Tibial artery (tissue), 4 donors: ENCODE results near the gene HPGDS.
A peak's percentile ranks its signal among the peaks of the same experiment; 100 is the strongest.
"Not testable (repeated sequence)": the region's sequence is repeated elsewhere in the genome, so short reads cannot be mapped to it uniquely, and the experiment has no call there.

ENCODE experiments used
- DNase-seq, 2 donors: peaks; one replicate each; pipeline ENCODE4 v3.0.0-alpha.2; 2019
- H3K27ac ChIP-seq, 2 donors: fragments of 200-600 bp; sonication (generic) in 1 of 2; 1 replicate in 1 of 2; 2 replicates in 1 of 2; pipeline ENCODE4 v1.5.1; 2018 to 2019; ENCODE audit warnings: mild to moderate bottlenecking in 1 of 2
- H3K27me3 ChIP-seq, 2 donors: fragments of 200-600 bp; sonication (generic) in 1 of 2; one replicate each; pipeline versions ENCODE4 v1.5.1 to v1.6.0; 2016 to 2019
- H3K36me3 ChIP-seq, 3 donors: fragments of 200-600 bp; sonication (generic) in 2 of 3; one replicate each; pipeline ENCODE4 v1.5.1; 2016 to 2019; ENCODE audit warnings: mild to moderate bottlenecking in 2 of 3
- H3K4me1 ChIP-seq, 4 donors: fragments of 200-600 bp; sonication (generic) in 2 of 4; 1 replicate in 3 of 4; 2 replicates in 1 of 4; pipeline ENCODE4 v1.5.1; 2016 to 2019
- H3K4me3 ChIP-seq, 2 donors: fragments of 200-600 bp; sonication (generic) in 1 of 2; 1 replicate in 1 of 2; 2 replicates in 1 of 2; pipeline ENCODE4 v1.5.1; 2018 to 2019; ENCODE audit warnings: mild to moderate bottlenecking in 2 of 2
- H3K9me3 ChIP-seq, 3 donors: fragments of 200-600 bp; sonication (generic) in 1 of 3; one replicate each; pipeline ENCODE4 v1.5.1; 2016 to 2019
- intact Hi-C: fragments of 100-400 bp; cut with DNase I; formaldehyde crosslinking; loops from one replicate; pipeline ENCODE4 v1.15.0; 2023; ENCODE audit warnings: low total_unique reads
- TF ChIP-seq, protein P1 (sequence below), 2 experiments: fragments of 200-600 bp in 1 of 2; fragments of 450-650 bp in 1 of 2; IDR thresholded peaks; one replicate each; pipeline ENCODE4 v1.5.1; 2017 to 2019; ENCODE audit warnings: antibody characterized with exemption in 2 of 2, mild to moderate bottlenecking in 1 of 2, moderate library complexity in 1 of 2

Gene HPGDS

DNA sequence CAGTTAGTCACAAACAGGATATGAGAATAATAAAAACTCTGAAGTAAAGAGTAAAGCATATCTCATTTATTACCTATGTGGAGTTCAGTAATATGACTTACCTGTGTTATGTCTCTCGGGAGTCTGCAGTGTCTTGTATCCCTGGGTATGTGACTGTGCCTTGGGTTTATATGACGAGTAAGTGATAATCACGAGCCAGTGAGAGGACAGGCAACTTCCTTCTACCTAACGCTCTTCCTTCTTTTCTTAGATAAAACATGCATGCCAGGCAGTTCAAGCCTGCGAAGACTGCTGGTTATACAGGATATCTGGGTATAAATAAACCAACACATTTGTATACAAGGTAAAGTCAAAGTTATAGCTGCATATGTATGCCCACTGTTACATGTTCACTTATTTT, at the start of gene HPGDS:
Gene HPGDS, minus strand, starts transcription at position 143 of the 400 bp plus-strand sequence. CDS start 8,207 bp downstream, outside the sequence.
- intact Hi-C loops, result no loop called here
- Histone ChIP-seq H3K36me3 (no peaks in the 10 kb centered on the region), H3K27ac (no peak within 1 kb of the TSS), H3K4me3 (no peak within 1 kb of the TSS), H3K9me3 (no peaks in the 10 kb centered on the region), H3K27me3 (no peaks in the 10 kb centered on the region), H3K4me1 (no peaks in the 10 kb centered on the region)
- no peak for DNase-seq
- TF ChIP-seq, protein P1, sequence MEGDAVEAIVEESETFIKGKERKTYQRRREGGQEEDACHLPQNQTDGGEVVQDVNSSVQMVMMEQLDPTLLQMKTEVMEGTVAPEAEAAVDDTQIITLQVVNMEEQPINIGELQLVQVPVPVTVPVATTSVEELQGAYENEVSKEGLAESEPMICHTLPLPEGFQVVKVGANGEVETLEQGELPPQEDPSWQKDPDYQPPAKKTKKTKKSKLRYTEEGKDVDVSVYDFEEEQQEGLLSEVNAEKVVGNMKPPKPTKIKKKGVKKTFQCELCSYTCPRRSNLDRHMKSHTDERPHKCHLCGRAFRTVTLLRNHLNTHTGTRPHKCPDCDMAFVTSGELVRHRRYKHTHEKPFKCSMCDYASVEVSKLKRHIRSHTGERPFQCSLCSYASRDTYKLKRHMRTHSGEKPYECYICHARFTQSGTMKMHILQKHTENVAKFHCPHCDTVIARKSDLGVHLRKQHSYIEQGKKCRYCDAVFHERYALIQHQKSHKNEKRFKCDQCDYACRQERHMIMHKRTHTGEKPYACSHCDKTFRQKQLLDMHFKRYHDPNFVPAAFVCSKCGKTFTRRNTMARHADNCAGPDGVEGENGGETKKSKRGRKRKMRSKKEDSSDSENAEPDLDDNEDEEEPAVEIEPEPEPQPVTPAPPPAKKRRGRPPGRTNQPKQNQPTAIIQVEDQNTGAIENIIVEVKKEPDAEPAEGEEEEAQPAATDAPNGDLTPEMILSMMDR (IDR thresholded peaks at IDR 0.05), result no peak

GRCh38 chr4:94390804-94391410, 48.3 kb upstream of the HPGDS start:
- intact Hi-C loops, result no loop called here
- no peak for DNase-seq

GRCh38 chr4:94389595-94390267, 47.1 kb upstream of the HPGDS start:
- Histone ChIP-seq H3K4me1 (no peaks in the 10 kb centered on the region), H3K27me3 (no peaks in the 10 kb centered on the region), H3K4me3 (no peak overlapping the region), H3K36me3 (no peaks in the 10 kb centered on the region), H3K27ac (no peak overlapping the region), H3K9me3 (no peaks in the 10 kb centered on the region)
- no peak for DNase-seq
- intact Hi-C loops, result no loop called here
- TF ChIP-seq, protein P1 (IDR thresholded peaks at IDR 0.05), result no peak

More at GRCh38 chr4:94390804-94391410, 48.3 kb upstream of the HPGDS start:
- H3K4me3 ChIP-seq, result no peak overlapping the region
- no peaks in the 10 kb centered on the region for H3K4me1 ChIP-seq
- TF ChIP-seq, protein P1 (IDR thresholded peaks at IDR 0.05), result peak; percentile 15 to 23
- H3K27ac ChIP-seq, result no peak overlapping the region
- H3K36me3 ChIP-seq, result no peaks in the 10 kb centered on the region
- no peaks in the 10 kb centered on the region for H3K9me3 ChIP-seq
- H3K27me3 ChIP-seq, result no peaks in the 10 kb centered on the region

- H3K4me3 ChIP-seq, H3K4me1 ChIP-seq, H3K36me3 ChIP-seq, H3K27me3 ChIP-seq, intact Hi-C loops, H3K27ac ChIP-seq, DNase-seq, H3K9me3 ChIP-seq: not testable (repeated sequence)
Observed at GRCh38 chr4:94387965-94388364, 45.3 kb upstream of the HPGDS start.

GRCh38 chr4:94385452-94385851, 42.8 kb upstream of the HPGDS start:
- H3K9me3 ChIP-seq, H3K4me3 ChIP-seq, intact Hi-C loops, H3K4me1 ChIP-seq, H3K27ac ChIP-seq, DNase-seq, H3K27me3 ChIP-seq, H3K36me3 ChIP-seq: not testable (repeated sequence)

DNA sequence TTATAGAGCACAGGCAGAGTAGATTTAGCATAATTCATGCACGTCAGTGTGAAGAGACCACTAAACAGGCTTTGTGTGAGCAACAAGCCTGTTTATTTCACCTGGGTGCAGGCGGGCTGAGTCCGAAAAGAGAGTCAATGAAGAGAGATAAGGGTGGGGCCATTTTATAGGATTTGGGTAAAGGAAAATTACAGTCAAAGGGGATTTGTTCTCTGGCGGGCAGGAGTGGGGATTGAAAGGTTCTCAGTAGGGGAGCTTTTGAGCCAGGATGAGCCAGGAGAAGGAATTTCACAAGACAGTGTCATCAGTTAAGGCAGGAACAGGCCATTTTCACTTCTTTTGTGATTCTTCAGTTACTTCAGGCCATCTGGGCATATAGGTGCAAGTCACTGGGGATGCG, 40.3 kb upstream of the HPGDS start:
- H3K4me1 ChIP-seq, intact Hi-C loops, DNase-seq, H3K4me3 ChIP-seq, H3K36me3 ChIP-seq, H3K9me3 ChIP-seq, H3K27me3 ChIP-seq, H3K27ac ChIP-seq: not testable (repeated sequence)

- Histone ChIP-seq H3K4me1 (no peaks in the 10 kb centered on the region), H3K27me3 (no peaks in the 10 kb centered on the region), H3K36me3 (no peaks in the 10 kb centered on the region), H3K4me3 (no peak overlapping the region), H3K9me3 (no peaks in the 10 kb centered on the region), H3K27ac (no peak overlapping the region)
- TF ChIP-seq, protein P1 (IDR thresholded peaks at IDR 0.05), result no peak
- intact Hi-C loops, result no loop called here
- no peak for DNase-seq
Observed at GRCh38 chr4:94378047-94378446, 35.4 kb upstream of the HPGDS start.
